SJSA1 (cell line): ENCODE measurements around the gene PDE10A. TPM values are rescaled to one million over a fixed set of nuclear protein-coding genes. Genes with fewer than 3 reads are reported as not detected.
"Not testable (repeated sequence)": the region's sequence is repeated elsewhere in the genome, so short reads cannot be mapped to it uniquely, and the experiment has no call there.

Experiments used
- DNase-seq, 2 experiments: peaks; one replicate each; pipeline ENCODE4 v3.0.0-alpha.2; 2015 to 2020; ENCODE audit warnings: low spot score in 2 of 2, low read depth in 1 of 2
- H3K27ac ChIP-seq: fragments of 250-450 bp; sonication (Bioruptor Pico); 2 replicates; pipeline ENCODE4 v1.5.1; 2020; ENCODE audit warnings: mild to moderate bottlenecking, moderate library complexity
- H3K27me3 ChIP-seq: fragments of 250-450 bp; sonication (Bioruptor Pico); replicated peaks from 2 replicates; pipeline ENCODE4 v1.5.1; 2020; ENCODE audit warnings: mild to moderate bottlenecking, moderate library complexity
- H3K36me3 ChIP-seq: fragments of 250-450 bp; sonication (Bioruptor Pico); 2 replicates; pipeline ENCODE4 v1.5.1; 2020; ENCODE audit warnings: mild to moderate bottlenecking
- H3K4me1 ChIP-seq: fragments of 250-450 bp; sonication (Bioruptor Pico); replicated peaks from 2 replicates; pipeline ENCODE4 v1.6.1; 2021; ENCODE audit warnings: mild to moderate bottlenecking
- H3K4me3 ChIP-seq: fragments of 250-450 bp; sonication (Bioruptor Pico); 2 replicates; pipeline ENCODE4 v1.5.1; 2020; ENCODE audit warnings: mild to moderate bottlenecking
- H3K9me3 ChIP-seq: fragments of 250-450 bp; sonication (Bioruptor Pico); replicated peaks from 2 replicates; pipeline ENCODE4 v1.5.1; 2020; ENCODE audit warnings: mild to moderate bottlenecking
- total RNA-seq: library from RNA; depleted of rRNA; stranded (reverse); fragments of >200 nt; shearing (Covaris generic); gene quantifications from 2 replicates; pipeline ENCODE4 v1.2.3, GENCODE V29; 2014

The PDE10A gene
- total RNA-seq, 1 experiment from 2014 or later, result 2.4 TPM

DNA sequence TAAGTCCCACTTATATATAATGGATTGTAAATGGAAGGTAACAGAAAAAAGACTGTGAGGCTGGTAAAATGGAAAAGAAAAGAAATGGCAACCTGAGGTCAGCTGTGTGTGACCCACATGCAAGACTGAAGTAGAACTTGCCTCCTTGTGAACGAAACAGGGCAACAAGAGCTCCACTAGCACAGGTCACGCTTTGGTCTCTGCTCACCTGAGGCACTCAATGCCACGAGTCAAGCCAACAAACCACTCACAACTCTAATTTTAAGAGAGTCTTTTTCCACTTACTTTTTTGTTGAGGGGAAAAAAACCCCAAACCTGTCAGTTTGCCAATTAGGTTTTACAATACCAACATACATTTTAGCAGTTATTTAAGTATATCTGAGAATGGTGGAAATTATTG lies 65.2 kb downstream of the PDE10A start:
- Histone ChIP-seq H3K36me3 (no peaks in the 10 kb centered on the region), H3K27me3 (no peaks in the 10 kb centered on the region), H3K4me3 (no peak overlapping the region), H3K27ac (no peak overlapping the region), H3K4me1 (no peaks in the 10 kb centered on the region), H3K9me3 (no peaks in the 10 kb centered on the region)
- no peak for DNase-seq

DNA sequence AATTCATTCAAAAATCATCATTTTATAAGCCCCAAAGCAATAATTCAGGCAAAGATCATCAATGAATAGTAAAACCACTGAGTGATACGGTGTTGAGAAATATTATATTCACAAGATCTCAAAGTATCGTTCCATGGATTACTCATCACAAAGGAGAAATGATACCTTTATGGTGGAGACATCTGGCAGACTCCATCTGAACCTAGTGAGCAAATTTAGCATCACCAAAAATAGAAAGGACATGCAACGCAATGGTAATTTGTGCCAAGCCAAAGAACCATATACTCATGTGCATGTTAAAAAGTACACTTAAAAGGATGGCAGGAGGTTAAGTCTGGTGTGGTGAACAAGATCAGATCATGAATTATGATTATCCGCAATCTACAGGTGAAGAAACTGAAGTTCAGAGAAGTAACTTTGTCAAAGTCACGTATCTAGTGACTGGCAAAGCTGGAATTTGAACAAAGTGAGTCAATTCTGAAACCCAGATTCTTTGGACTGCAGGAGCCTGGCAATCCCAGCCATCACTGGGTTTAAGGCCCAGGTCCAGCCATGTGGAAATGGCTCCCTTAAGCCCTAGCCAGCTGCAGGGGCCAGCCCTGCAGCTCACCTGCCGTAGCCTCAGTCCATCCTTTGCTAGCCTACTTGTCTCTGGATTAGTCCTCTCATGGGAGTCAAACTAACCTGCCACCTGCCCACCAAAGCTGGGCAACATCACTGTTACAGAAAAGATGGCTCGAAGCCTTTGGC lies 68.3 kb downstream of the PDE10A start:
- Histone ChIP-seq H3K27me3 (no peaks in the 10 kb centered on the region), H3K9me3 (no peaks in the 10 kb centered on the region), H3K36me3 (no peaks in the 10 kb centered on the region), H3K4me1 (no peaks in the 10 kb centered on the region), H3K27ac (no peak overlapping the region), H3K4me3 (no peak overlapping the region)
- DNase-seq, result no peak

DNA sequence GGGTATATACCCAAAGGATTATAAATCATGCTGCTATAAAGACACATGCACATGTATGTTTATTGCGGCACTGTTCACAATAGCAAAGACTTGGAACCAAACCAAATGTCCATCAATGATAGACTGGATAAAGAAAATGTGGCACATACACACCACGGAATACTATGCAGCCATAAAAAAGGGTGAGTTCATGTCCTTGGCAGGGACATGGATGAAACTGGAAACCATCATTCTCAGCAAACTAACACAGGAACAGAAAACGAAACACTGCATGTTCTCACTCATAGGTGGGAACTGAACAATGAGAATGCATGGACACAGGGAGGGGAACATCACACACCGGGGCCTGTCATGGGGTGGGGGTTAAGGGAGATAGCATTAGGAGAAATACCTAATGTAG lies 70.1 kb downstream of the PDE10A start:
- not testable (repeated sequence) for H3K27me3 ChIP-seq, H3K9me3 ChIP-seq, H3K4me1 ChIP-seq, H3K4me3 ChIP-seq, DNase-seq, H3K27ac ChIP-seq, H3K36me3 ChIP-seq

DNA sequence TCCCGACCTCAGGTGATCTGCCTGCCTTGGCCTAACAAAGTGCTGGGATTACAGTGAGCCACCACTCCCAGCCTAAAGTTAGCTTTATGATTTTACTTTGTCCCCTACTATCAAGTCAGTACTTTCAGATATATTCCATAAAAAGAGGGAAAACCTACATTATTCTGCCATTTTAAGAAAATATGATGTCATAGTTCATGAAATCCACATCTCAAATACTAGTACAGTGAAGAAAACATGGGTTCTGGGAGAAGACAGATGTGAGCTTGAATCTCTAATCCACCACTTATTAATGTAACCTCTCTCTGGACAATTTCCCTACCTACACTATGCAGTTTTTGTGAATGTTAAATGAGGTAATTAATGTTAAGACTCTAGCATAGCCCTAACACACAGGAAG lies 74.5 kb downstream of the PDE10A start:
- Histone ChIP-seq H3K4me3 (no peak overlapping the region), H3K4me1 (no peaks in the 10 kb centered on the region)
- DNase-seq, result no peak

DNA sequence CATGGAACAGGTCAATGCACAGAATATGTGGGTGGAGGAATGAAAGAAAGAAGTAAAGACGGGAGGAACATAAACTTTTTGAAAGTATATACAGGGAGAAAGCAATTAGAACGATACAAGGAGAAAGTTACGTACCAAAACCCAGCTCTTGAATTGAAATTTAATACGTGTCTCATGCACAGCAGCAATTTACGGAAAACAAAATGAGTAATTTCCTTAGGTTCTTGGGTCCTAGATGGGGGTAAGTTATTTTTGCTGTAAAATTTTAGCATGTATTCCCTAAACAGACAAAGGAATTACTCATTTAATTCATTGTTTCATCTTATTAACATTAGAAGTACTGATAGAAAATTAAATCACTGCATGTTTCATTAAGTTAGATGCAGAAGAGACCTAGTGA lies 75.8 kb downstream of the PDE10A start:
- Histone ChIP-seq H3K27ac (no peak overlapping the region), H3K4me1 (no peaks in the 10 kb centered on the region), H3K9me3 (no peaks in the 10 kb centered on the region), H3K36me3 (no peaks in the 10 kb centered on the region), H3K27me3 (no peaks in the 10 kb centered on the region), H3K4me3 (no peak overlapping the region)
- DNase-seq, result no peak

More for the DNA sequence above, 74.5 kb downstream of the PDE10A start:
- Histone ChIP-seq H3K27me3 (no peaks in the 10 kb centered on the region), H3K27ac (no peak overlapping the region), H3K36me3 (no peaks in the 10 kb centered on the region), H3K9me3 (no peaks in the 10 kb centered on the region)

DNA sequence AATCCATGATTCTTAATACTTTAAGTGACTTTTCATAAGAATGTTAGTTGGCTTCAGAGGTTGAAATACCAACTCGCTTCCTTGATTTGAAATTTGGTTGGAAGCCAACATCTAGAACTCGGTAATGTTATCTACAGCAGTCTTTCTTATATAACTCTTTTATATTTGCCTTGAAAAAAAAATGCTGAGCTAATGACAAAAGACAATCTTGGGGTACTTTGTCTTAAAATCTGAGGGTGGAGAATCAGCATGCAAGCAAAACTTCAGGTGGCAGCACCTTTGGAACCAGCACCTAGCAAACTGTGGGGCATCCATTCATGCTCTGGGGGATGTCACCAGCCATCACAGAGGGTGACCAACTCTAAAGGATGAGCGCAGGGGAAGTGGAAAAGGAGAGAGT lies 76.3 kb downstream of the PDE10A start:
- no peaks in the 10 kb centered on the region for H3K27me3 ChIP-seq
- no peaks in the 10 kb centered on the region for H3K36me3 ChIP-seq
- DNase-seq, result no peak
- H3K4me3 ChIP-seq, result no peak overlapping the region
- H3K9me3 ChIP-seq, result no peaks in the 10 kb centered on the region
- H3K27ac ChIP-seq, result no peak overlapping the region
- H3K4me1 ChIP-seq, result no peaks in the 10 kb centered on the region

DNA sequence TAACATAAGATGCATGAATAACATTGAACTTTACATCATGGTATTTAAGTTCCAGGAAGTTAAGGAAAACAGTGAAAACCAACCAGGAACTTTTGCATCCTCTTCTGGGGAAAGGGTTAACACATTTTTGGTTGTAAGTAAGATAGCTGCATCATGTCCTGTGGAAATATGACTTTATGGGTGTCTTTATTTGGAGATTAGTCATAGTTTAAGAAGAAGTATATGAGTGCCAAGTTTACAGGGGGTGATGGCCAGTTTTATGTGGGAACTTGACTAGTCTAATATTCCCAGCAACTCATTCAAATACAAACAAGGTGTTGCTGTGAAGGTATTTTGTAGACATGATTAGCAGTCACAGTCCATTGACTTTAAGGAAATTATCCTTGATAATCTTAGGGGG lies 78.0 kb downstream of the PDE10A start:
- no peak for DNase-seq
- Histone ChIP-seq H3K4me1 (no peaks in the 10 kb centered on the region), H3K4me3 (no peak overlapping the region), H3K9me3 (no peaks in the 10 kb centered on the region), H3K36me3 (no peaks in the 10 kb centered on the region), H3K27ac (no peak overlapping the region), H3K27me3 (no peaks in the 10 kb centered on the region)

DNA sequence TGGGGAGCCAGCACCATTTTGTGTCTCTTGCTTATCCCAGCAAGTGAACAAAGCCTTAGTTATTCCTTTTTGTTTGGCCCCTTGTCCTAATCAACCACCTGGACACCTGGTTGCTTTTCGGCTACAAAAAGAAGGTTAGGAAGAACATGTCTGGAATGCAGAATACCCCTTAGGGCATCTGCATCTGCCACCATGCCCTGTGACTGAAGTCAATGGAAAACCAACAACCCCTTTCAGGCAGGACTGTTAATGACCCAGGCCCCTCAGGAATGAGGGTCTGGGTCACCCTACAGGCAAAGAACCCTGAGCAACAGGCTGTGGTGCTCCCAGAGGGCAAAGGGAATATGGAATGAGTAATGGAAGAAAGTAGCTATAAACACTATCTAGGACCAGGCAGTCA lies 78.5 kb downstream of the PDE10A start:
- no peak for DNase-seq
- Histone ChIP-seq H3K4me1 (no peaks in the 10 kb centered on the region), H3K36me3 (no peaks in the 10 kb centered on the region), H3K27ac (no peak overlapping the region), H3K4me3 (no peak overlapping the region), H3K9me3 (no peaks in the 10 kb centered on the region), H3K27me3 (no peaks in the 10 kb centered on the region)

DNA sequence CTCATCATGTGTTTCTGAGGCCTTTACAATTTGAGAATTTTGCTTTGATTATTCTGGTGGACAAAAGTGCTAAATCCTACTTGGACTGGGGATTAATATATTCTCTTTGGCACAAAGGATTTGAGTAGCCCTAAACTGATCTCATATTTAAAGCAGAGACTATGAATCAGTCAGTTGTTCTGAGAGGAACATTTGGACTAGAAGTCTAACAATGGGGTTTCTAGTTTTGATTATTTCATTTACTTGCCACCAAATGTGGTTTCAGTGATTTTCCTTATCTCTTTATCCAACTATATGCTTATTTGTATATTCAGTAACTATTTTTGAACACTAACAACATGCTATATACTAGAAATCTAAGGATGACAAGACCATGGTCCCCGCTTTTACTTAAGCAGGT lies 81.4 kb downstream of the PDE10A start:
- H3K9me3 ChIP-seq, result no peaks in the 10 kb centered on the region
- no peak overlapping the region for H3K27ac ChIP-seq
- H3K27me3 ChIP-seq, result no peaks in the 10 kb centered on the region
- DNase-seq, result no peak
- H3K4me3 ChIP-seq, result no peak overlapping the region
- H3K36me3 ChIP-seq, result no peaks in the 10 kb centered on the region
- H3K4me1 ChIP-seq, result no peaks in the 10 kb centered on the region

DNA sequence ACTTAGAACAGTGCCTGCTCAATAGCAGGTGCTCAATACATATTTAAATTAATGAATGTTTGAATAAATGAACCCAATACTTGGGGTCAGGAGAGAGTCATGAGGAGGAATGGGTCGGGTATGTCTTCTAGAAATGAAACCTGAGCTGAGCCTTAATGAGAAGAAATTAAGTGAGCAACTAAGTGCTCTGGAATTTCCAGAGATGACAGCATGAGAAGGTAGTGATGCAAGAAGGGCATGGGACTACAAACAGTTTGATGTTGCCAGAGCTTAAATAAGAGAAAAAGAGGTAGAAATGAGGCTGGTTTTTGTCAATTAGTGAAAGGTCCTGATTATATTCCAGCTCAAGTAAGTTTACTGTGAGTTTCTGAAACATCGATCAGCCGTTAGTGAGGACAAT lies 82.9 kb downstream of the PDE10A start:
- 0 out of 2 replicates have a peak, but pooled peaks cover 2% of the 10 kb centered on the region for H3K4me1 ChIP-seq
- H3K4me3 ChIP-seq, result no peak overlapping the region
- no peak overlapping the region for H3K27ac ChIP-seq
- no peaks in the 10 kb centered on the region for H3K9me3 ChIP-seq
- no peak for DNase-seq
- no peaks in the 10 kb centered on the region for H3K36me3 ChIP-seq
- H3K27me3 ChIP-seq, result no peaks in the 10 kb centered on the region

DNA sequence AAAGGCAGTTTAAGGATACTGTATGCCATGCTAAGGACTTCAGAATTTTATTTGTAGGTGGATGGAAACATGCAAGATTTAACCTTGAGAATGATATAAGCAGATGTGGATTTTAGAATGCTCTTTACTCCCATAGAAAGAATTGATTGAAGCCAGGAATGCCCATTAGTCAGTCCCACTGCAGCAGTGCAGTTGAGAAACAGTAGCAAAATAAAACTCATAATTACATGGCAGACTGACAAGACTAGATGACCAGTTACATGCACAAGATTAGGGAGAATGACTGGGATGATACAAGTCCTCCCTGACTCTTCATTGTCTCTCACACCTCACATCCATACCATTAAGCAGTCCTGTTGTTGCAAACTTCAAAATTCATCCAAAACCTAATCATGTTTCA lies 83.9 kb downstream of the PDE10A start:
- Histone ChIP-seq H3K4me3 (no peak overlapping the region), H3K36me3 (no peaks in the 10 kb centered on the region), H3K27me3 (no peaks in the 10 kb centered on the region), H3K9me3 (no peaks in the 10 kb centered on the region), H3K27ac (no peak overlapping the region), H3K4me1 (0 out of 2 replicates have a peak, but pooled peaks cover 5% of the 10 kb centered on the region)
- no peak for DNase-seq

DNA sequence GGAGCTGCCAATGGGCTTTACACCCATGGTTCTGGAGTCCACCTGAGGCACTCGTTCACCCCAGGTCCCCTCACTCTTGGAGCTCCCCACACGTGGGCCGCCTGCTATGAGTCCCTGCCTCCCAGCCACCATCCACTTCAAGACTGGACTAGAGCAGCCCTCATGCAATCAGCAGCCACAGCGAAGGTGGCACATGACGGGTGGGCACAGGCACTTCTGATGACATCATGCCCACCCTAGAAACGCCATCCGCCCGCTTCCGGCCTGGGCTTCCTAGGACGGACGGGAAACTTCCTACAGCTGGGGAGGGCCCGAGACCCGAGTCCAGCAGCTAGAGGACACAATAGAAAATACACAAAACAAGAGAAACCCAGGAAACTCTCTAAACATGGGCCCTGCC lies 85.5 kb downstream of the PDE10A start:
- DNase-seq, result no peak
- no peak overlapping the region for H3K27ac ChIP-seq
- H3K4me1 ChIP-seq, result 0 out of 2 replicates have a peak, but pooled peaks cover 5% of the 10 kb centered on the region
- H3K36me3 ChIP-seq, result no peaks in the 10 kb centered on the region
- H3K27me3 ChIP-seq, result no peaks in the 10 kb centered on the region
- H3K9me3 ChIP-seq, result no peaks in the 10 kb centered on the region
- no peak overlapping the region for H3K4me3 ChIP-seq

DNA sequence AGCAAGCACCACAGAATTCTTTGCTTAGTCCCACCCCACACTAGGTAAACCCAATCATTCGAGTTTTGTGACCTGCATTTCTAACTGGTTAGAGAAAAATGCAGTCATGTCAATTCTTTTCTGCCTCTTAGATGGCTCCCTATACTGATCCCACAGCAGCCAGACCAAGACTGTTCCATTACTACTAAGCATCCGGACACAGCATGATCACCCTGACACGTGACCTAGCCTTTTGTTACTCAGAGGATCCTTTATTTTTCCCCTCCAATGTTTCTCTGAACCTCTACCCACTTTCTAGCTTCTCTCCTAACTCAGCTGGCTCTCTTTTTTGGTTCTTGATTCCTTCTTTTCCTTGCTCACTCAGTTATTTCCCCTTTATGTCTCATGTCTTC lies 87.9 kb downstream of the PDE10A start:
- H3K4me1 ChIP-seq, result 0 out of 2 replicates have a peak, but pooled peaks cover 5% of the 10 kb centered on the region
- no peaks in the 10 kb centered on the region for H3K27me3 ChIP-seq
- no peaks in the 10 kb centered on the region for H3K9me3 ChIP-seq
- no peaks in the 10 kb centered on the region for H3K36me3 ChIP-seq
- H3K4me3 ChIP-seq, result no peak overlapping the region
- H3K27ac ChIP-seq, result no peak overlapping the region
- no peak for DNase-seq

DNA sequence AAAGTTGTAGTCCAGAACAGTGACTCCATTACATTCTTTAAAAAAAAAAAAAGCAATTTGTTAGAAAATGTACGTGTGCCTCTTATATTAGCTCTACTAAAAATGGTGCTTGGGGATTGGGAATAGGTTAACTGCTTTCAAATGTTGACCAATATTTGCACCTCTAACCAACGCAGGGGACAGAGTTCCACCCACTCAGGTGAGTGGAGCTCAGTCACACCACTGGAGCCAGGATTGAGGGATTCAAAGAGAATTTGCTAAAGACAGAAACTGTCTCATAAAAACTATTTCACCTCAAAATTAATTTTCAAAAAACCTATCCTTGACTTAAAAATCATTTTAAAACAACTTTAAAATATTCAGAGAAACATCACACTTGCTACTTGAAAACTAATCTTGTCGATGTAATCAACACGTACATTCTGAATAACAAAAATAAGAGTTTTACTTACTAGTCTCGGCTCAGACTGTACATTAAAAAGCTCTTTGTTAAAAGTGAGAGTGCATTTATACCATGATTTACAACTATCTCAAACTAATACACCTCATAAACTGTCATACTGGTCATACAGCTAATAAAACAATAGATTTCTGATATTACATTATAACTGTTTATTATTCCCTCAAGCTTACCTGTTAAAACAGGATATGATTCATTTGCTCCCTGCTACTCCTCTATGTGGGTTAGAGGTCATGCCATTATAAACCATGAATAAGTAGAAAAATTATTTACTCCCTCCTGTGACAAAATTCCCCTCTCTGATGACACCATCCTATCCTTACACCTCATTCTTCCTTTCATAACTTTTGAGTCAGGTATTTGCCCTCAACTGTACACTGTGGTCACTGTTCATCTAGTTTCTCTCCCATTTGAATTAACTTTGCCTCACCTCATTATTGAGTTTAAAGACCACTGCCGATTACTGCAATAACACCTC lies 88.6 kb downstream of the PDE10A start:
- H3K27ac ChIP-seq, result no peak overlapping the region
- no peaks in the 10 kb centered on the region for H3K36me3 ChIP-seq
- DNase-seq, result no peak

More for the DNA sequence above, 88.6 kb downstream of the PDE10A start:
- no peaks in the 10 kb centered on the region for H3K9me3 ChIP-seq
- 0 out of 2 replicates have a peak, but pooled peaks cover 5% of the 10 kb centered on the region for H3K4me1 ChIP-seq
- H3K4me3 ChIP-seq, result no peak overlapping the region
- no peaks in the 10 kb centered on the region for H3K27me3 ChIP-seq
